Ecto neural progenitor cell (in vitro differentiated cells): Measurements from ENCODE around the gene FTHL17.

ENCODE experiments used
- DNase-seq: peaks from one replicate; pipeline ENCODE4 v3.0.0-alpha.2; 2018; ENCODE audit warnings: low spot score

Gene FTHL17

GRCh38 chrX:31038575-31039326 lies 33.1 kb downstream of the FTHL17 start:
- no peak for DNase-seq

- peak; percentile 52 for DNase-seq
Observed at GRCh38 chrX:31036895-31037294, 34.9 kb downstream of the FTHL17 start.

GRCh38 chrX:31027351-31027750 lies 44.5 kb downstream of the FTHL17 start:
- DNase-seq = no peak

- DNase-seq = no peak
Observed at GRCh38 chrX:31024866-31025265, 47.0 kb downstream of the FTHL17 start.

- DNase-seq = no peak
Observed at GRCh38 chrX:31021537-31021936, 50.3 kb downstream of the FTHL17 start.
